Fibroblast of lung (primary cell): ENCODE measurements around the gene XYLT1.

Source experiments
- CTCF ChIP-seq, 2 donors: IDR thresholded peaks in 1 of 2; conservative IDR thresholded peaks in 1 of 2; 1 replicate in 1 of 2; 2 replicates in 1 of 2; pipeline ENCODE4 v1.5.1; 2011 to 2012; ENCODE audit warnings: low read length in 2 of 2, control low read depth in 1 of 2, inconsistent platforms in 1 of 2, low read depth in 1 of 2, mild to moderate bottlenecking in 1 of 2
- EZH2 ChIP-seq: IDR thresholded peaks from 2 replicates; pipeline ENCODE4 v1.5.1; 2012; ENCODE audit warnings: low read length, control low read depth, mild to moderate bottlenecking; ENCODE audit errors: missing control alignments

- TF ChIP-seq CTCF (conservative IDR thresholded peaks at IDR 0.05 in 1 of 2, IDR thresholded peaks at IDR 0.05 in 1 of 2; ENCODE audit: low read depth in 1 of 2, low read length in 2 of 2): no peak
- no peak for TF ChIP-seq EZH2
These were observed 246.4 kb downstream of the XYLT1 start for GRCh38 chr16:17224350-17224749.
